Keratinocyte (primary cell): ENCODE measurements around the gene CLDND1.

ENCODE experiments used
- CTCF ChIP-seq, 3 experiments: IDR thresholded peaks in 1 of 3; conservative IDR thresholded peaks in 1 of 3; optimal IDR thresholded peaks in 1 of 3; 2 replicates in 2 of 3; 3 replicates in 1 of 3; pipeline versions ENCODE3 to v1.5.1; 2011; ENCODE audit warnings: low read length in 3 of 3, mild to moderate bottlenecking in 3 of 3, moderate library complexity in 2 of 3, control low read depth in 1 of 3, inconsistent platforms in 1 of 3; ENCODE audit not compliant: insufficient read depth in 2 of 3; ENCODE audit errors: extremely low read depth in 1 of 3
- EZH2 ChIP-seq: IDR thresholded peaks from one replicate; pipeline ENCODE4 v1.6.1; 2012; ENCODE audit warnings: inconsistent platforms, mild to moderate bottlenecking, low read length, moderate library complexity

GRCh38 chr3:98557324-98558010 is 34.8 kb upstream of the CLDND1 start:
- TF ChIP-seq CTCF (optimal IDR thresholded peaks at IDR 0.05 in 1 of 3, IDR thresholded peaks at IDR 0.05 in 1 of 3, conservative IDR thresholded peaks at IDR 0.05 in 1 of 3; ENCODE audit: extremely low read depth in 1 of 3, insufficient read depth in 2 of 3, low read length in 3 of 3), result no peak
- TF ChIP-seq EZH2, result no peak
